ENCODE results near the gene GLDC.

Gene GLDC

DNA sequence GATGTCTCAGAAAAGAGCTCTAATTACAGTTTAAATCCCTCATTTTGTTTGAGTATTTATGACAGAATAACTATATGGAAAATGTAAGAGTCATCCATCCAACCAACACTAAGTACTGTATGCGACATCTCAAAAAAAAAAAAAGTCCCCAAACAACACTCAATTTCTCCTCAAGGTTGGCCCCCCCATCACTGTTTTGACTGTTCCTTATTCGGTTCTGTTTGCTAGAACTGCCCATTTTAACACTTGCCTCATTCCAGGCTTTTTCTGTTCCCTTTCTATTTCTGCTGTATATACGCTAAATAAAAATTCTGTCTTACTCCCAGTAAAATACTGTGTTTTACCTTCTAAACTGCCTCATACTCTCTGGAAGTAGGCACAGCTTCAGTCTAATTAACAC, 25.2 kb downstream of the GLDC start:
- no peak for DNase-seq (ENCODE audit: low read depth)

DNA sequence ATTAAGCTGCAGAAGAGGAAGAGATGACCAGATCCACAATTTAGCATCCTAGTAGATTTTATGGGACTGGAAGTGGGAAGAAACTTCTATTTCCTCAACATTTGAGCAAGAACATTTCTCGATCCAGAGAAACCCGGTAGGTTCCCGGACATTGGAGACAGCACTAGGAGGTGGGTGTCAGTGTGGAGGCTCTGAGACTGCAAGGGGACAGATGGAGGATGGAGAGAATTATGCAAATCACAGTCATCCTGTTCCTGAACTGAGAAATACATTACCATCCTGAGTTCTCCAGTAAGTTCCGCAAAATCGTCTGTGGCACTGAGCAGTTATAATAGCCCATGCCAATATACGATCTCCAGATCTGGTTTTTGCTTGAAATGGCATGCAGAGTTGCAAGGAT, 25.6 kb downstream of the GLDC start:
- no peak for DNase-seq (ENCODE audit: low read depth)

DNA sequence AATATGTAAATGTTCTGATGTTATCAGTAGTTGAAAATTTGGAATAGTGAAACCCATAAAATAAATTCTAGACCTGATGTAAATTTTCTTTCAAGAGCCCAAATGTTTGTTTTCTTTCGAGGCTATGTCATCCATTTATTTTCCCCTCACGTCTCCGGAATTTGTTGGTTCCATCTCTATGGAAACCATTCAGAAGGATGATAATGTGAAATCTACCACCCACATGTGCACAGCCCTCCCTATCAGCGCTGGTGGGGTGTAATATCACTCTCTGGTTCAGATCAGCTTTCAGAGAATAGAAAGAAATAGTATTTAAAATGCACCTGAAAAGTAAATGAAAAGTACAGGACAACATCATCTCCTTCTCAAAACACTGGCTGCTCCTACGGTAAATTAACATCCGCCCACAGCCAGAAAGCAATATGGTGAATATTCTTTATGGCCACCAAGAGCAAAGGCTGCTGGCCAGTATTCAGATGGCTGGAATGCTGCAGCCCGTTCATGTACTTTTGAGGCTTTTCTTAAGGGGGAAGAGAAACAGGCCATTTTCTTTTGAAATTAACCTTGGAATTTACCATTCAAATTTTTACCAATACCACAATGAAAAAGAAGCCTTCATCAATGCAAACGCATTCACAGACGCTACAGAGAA, 28.5 kb downstream of the GLDC start:
- DNase-seq (ENCODE audit: low read depth), result no peak

DNA sequence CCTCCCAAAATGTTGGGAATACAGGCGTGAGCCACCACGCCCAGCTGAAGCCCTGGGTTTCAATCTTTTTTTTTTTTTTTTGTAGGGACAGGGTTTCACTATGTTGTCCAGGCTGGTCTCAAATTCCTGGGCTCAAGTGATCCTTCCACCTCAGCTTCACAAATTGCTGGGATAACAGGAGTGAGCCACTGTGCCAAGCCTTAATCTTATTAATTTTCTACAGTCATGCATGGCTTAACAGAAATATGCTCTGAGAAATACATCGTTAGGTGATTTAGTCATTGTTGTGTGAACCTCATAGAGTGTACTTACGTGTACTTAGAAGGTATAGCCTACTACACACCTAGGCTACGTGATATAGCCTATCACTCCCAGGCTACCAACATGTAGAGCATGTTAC, 31.0 kb downstream of the GLDC start:
- DNase-seq (ENCODE audit: low read depth), result no peak

DNA sequence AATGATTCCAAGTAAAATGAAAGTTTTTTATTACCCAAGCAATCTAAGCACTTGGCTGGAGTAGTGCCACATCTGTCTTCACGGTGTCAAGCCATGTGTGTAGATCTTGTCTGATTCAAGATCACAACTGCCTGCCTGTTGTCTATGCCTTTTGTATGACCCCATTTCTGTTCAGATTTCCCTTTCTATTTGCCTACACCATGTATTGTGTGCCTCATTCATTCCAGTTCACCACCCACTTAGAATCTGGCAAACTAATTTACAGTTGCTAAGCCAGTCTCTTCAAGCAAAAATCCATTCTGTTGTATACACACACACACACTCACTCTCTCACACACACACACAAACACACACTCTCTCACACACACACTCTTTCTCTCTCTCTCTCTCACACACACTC, 33.7 kb downstream of the GLDC start:
- no peak for DNase-seq (ENCODE audit: low read depth)

DNA sequence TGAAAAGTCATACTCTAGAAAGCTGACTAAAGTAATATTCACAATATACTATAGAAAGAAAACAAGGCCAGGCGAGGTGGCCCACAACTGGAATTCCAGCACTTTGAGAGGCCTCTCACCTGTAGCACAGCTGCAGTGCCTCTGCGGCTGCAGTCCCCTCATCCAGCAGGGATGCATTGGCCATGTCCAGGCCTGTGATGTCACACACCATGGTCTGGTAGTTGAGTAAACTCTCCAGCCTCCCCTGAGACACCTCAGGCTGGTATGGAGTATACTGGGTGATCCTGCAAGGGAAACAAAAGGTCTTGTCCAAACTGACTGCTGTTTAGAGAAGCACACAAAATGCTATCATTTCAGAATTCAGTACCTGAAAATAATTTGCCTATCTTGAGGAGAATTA, 35.5 kb downstream of the GLDC start:
- DNase-seq (ENCODE audit: low read depth), result no peak

DNA sequence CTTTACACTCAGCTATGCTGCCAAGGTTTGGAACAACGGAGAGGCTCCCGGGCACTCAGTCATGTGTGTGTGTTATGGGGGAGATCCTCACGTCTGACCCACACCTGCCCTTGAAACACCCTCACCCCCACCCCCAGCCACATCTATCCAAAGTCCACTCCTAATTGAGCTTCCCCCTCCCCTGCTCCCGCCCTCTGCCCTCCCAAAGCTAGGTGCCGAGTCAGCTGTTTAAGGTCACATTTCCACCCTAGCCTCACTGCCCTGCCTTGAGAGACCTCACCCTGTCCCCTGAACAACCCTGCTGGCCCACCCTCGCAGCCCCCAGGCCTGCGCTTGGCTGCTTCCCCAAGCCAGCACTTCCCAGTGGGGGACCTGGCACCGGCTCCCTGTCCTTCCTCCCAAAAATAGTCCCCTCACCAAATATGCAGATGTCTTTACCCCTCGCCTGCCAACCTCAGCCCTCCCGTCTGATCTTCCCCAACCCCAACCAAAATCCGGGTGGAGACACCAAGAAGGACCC, 36.0 kb downstream of the GLDC start:
- no peak for DNase-seq (ENCODE audit: low read depth)

DNA sequence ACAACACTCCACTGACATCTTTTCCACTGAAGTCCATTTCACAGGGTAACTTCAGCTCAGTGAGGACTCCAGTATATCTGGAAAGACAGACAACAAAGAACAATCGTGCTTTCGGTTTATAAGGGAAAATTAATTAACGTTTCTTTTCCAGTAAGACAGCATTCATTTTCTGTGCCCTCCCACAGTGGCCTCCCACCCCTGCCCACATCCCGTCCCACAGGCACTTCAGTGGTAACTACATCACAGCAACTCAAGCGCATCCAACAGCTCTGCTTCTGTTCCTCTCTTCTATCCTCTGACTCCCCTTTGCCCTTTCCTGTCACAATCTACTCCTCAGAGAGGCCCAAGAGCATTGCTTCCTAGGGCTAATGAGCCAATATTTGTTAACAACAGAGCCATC, 40.3 kb downstream of the GLDC start:
- DNase-seq (ENCODE audit: low read depth), result no peak

DNA sequence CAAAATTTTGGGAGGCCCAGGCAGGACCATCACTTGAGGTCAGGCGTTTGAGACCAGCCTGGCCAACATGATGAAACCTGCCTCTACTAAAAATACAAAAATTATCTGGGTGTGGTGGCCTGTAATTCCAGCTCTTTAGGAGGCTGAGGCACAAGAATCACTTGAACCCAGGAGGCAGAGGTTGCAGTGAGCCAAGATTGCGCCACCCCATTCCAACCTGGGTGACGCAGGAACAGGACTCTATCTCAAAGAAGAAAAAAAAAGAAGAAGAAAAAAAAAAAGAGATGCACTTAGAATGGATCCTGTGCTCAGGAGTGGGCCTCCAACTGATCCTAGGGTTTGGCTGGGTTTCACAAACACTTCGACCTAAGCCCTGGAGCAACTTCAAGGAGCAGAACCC, 45.1 kb downstream of the GLDC start:
- DNase-seq (ENCODE audit: low read depth), result no peak

DNA sequence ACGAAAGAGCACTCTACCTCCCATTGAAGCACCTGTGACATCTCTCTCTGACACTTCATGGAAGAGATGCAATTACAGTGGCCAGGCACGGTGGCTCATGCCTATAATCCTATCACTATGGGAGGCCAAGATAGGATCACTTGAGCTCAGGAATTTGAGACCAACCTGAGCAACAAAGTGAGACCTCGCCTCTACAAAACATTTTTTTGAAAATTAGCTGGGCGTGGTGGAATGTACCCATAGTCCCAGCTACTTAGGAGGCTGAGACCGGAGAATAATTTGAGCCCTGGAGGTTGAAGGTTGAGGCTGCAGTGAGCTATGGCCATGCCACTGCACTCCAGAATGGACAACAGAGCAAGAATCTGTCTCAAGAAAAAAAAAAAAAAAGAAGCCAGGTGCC, 45.5 kb downstream of the GLDC start:
- no peak for DNase-seq (ENCODE audit: low read depth)

DNA sequence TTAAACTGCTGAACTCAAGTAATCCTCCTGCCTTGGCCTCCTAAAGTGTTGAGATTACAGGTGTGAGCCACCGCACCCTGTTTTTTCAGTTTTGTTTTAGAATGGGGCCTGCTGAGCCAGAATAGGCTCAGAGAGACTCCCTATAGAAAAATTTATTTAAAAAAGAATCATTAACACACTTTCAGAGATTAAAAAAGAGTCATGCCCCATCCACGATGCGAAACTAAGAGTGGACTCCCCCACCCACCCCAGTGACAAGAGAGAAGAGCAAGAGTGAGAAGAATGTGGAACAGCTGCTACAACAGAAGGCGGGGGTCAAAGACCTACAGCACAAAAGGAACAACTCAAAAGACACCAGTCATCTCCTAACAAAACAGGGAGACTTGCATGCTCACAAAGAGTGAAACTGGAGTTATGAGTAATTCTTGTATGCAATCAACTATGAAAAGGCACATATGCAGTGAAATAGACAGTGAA, 47.2 kb downstream of the GLDC start:
- DNase-seq (ENCODE audit: low read depth), result peak; percentile 4

DNA sequence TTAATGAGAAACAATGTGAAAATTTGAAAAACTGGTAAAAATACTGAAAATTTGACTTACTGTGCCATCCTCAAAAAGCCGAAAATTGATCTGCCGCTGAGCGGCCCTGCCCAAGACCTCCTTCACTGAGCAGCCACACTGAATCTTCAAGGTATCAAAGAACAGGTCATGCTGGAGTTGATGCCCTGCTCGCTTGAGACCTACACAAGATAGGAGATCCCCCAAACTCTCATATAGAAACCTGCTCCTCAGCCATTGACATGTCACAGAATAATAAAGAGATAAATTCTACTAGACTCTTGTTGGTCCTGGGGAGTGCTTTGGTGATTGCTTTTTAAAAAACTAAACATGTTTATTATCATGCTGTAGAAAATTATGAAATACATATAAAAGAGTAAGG, 52.7 kb downstream of the GLDC start:
- DNase-seq (ENCODE audit: low read depth), result no peak

DNA sequence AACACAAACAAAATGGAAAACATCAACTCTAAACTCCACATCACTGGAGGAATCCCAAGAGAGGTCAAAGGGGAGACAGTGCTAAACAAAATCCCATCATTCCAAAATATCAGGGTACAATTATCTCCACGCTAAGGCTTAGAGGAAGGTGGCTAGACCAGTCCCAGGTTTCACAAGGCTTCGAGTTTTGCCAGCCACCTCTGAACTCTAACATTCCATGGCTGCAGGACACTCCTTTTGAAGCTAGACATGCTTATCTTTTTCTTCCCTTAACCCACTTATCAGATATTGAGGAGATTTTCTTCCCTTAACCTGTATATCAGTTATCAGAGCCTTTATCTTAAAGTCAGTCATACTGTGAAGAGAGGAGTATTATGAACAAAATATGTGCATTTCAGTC, 53.3 kb downstream of the GLDC start:
- DNase-seq (ENCODE audit: low read depth), result no peak

DNA sequence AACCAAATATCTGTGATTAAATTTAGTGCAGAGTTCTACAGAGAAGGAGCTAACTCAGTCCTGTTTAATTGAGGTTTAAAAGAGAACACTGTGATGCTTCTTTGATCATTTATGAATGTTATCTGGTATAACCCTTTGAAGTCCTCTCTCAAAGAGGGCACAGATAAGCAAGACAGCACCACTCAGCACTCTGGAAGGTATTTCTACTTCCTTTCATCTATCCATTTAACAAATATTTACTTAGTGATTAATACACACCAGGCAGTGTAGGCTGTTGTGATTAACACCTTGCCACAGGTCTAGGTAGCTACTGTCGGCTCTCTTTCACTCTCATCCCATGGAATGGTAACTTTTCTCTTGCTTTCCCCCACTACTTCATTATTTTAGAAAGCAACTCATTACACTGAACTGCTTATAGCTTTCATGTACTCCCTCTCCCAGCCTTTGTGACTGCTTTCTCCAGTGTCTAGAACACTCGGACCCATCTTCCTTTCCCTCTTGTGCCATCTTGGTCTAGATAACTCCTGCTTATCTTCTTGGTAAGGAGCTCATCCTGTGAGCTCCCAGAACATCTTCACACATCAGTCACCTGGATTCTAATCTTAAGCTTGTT, 54.7 kb downstream of the GLDC start:
- DNase-seq (ENCODE audit: low read depth), result no peak

DNA sequence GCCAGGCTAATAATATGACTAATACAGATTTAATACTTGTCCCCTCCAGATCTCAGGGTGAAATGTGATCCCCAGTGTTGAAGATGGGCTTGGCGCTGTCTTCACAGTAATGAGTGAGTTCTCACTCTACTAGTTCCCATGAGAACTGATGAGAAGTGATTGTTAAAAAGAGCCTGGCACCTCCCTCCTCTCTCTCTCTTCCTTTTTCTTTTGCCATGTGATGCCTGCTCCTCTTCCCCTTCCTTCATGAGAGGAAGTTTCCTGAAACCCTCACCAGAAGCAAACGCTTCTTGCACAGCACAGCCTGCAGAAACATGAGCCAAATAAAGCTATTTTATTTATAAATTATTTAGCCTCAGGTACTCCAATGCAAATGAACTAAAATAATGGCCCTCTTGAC, 55.2 kb downstream of the GLDC start:
- DNase-seq (ENCODE audit: low read depth), result no peak

DNA sequence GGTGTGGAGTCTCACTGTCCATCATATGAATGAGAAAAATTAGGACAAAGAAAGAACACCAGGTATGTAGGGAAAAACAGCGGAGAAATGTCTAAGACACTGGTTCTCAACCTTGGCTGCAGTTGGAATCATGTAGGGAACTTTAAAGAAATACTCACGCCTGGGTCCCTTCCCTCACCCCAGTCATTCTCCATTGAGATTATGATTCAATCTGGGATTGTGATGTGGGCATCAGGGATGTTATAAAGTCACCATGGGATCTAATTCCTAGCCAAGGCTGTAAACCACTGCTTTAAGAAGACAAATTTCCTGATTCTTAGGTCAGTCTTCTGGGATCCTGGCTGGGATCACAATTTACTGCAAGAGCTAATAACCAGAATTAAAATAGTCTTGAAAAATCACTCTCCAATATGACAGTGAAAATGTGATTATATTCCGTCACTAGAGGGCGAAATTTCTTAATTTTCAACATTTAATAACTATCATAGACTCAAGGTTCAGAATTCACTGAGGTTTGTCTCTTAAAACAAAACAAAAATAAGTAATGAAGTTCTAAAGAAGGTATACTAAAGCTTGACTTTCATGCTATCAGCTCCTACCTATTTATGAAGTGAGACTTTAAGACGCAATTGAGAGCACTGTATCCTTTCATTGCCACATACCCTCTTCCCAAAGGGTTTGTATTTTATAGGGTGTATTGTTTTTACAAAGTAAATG, 60.5 kb downstream of the GLDC start:
- no peak for DNase-seq (ENCODE audit: low read depth)

DNA sequence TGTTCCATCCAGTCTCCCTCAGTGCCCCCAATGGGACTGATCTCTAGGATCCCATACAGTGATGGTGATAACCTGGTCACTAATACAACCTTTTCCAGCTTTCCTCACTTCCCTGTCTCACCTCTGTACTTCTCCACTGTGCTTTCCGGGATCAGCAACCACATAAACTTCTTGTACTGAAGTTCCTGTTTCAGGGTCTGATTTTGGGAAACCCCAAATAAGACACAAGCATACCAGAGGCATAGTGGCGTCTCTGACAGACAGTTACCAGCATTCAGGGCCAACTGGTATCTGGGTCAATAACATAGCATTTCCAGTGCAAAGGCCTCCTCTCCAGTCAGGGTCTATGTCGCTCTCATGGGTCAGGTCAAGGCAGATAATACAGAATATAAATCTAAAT, 64.3 kb downstream of the GLDC start:
- no peak for DNase-seq (ENCODE audit: low read depth)

DNA sequence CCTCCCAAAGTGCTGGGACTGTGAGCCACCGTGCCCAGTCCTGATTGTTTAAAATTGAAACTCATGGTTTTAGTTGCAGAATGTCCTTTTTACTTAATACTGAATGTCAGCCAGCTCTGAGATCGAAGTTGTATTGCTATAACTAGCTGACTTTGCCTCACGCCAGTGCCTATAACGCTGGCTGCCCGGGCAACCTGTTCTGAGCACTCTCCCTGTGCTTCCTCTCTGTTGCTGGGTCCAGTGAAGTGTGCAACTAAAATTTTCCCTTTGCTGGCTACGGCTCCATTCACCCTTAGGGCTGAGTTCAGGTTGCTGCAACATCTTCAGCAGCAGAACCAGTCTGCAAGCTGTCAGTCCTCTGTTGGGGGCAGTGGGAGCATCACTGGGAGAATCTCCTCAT, 65.9 kb downstream of the GLDC start:
- DNase-seq (ENCODE audit: low read depth), result no peak

DNA sequence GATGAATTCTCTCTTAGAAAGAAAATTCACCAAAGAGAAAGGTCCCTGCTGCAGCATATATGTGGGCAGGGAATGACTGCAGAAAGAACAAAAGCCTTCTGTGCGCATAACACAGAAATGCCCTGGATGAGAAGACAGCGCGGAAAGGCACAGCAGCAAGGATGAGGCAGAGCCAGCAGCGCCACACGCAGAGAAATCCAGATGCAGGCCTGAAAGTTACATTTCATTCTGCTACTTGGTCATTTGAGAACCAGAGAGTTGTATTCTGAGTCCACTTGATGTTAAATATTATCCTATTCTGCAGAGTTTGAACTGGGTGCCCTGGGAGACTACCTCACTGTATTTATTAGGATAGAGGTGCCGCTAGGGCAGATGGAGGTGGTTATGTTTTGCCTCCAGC, 68.5 kb downstream of the GLDC start:
- no peak for DNase-seq (ENCODE audit: low read depth)

DNA sequence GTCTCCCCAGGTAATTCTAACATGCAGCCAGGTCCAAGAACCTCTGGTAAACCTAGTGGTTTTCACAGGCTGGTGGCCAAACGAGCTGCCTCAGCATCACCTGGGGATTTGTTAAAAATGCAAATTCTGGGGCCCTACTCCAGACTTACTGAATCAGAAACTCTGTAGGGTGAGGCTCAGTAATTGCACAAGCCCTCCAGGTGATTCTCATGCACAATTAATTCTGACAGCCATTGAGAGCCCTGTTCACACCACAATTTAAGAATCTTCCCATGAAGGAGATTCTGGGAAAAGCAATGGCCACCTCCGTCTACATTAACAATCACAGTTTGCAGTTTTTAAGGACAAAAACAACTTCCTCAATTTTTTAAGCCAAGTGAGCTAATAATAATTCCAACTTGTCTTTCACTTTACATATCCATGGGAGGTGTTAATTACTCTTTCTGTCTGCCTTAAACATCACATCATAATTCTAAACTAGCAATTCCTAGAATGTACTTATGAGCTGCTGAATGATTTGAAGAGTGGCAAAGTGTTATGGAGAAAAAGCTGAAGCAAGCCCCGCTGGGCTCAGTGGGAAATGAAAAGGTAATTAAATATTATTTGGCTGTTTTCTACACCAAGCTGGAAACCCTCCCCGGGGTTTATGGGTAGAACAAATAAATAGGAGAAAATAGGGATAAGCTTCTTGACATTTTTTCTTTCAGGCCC, 70.0 kb downstream of the GLDC start:
- DNase-seq (ENCODE audit: low read depth), result no peak

DNA sequence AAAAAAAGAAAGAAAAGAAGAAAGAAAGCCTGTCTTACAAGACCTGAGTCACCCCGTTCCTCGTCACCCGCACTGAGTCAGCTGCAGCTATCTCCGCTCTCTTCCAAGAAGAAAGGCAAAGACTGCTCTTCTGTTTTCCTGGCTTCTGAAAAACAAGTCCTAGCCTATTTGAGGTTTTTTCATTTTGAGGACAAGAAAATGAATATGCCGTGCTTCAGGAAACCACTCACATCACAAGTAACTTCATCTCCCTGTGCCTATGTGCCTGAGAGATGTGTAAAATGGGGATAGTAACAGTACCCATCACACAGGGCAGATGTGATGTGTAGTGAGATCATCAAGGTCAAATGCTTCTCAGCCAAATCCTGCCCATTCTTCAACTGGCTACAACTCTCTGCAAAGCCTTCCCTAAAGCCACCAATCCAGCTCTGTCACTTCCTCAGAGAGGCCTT, 78.4 kb downstream of the GLDC start:
- DNase-seq (ENCODE audit: low read depth), result no peak

DNA sequence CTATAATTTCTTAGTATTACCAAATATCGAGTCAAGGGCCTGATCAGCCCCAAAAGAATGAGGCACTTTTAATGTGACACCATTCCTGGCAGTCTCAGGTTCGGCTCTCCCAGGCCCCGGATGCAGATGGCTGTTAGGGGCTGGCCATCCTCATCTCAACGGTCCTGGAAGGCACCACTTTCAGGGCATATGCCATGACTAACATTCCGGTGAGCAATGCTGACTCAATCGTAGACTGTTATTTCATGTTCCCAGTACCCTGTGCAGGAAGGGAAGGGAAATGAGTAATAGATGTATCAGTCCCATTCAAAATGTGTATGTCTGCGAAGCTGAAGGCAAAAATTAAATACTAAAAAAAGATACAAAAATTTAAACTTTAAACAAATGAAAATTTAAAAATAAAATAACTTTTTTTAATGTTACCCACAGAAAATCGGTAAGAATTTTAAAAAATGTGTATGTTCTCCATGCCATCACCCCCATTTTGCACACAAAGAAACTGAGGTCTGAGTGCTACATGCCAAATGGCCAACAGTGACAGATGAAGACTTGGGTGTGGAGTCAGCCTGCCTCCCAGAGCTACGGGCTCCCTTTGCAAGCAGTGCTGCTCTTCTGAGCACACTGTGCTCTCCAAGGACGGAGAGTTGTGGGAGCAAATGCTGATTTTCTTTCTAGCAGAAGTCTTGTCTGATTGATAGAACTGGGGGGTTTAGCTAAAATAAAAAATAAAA, 79.0 kb downstream of the GLDC start:
- DNase-seq (ENCODE audit: low read depth), result peak; percentile 26
